Breast epithelium (tissue), 4 donors: ENCODE measurements around the gene KLF17. TPM values are rescaled to one million over a fixed set of nuclear protein-coding genes. Genes with fewer than 3 reads are reported as not detected.
"Not testable (repeated sequence)": the region's sequence is repeated elsewhere in the genome, so short reads cannot be mapped to it uniquely, and the experiment has no call there.

Experiments used
- DNase-seq, 2 donors: peaks; one replicate each; pipeline ENCODE4 v3.0.0-alpha.2; 2019; ENCODE audit warnings: low spot score in 2 of 2
- H3K27ac ChIP-seq, 2 donors: fragments of 200-600 bp; sonication (generic) in 1 of 2; one replicate each; pipeline ENCODE4 v1.5.1; 2016 to 2019; ENCODE audit warnings: mild to moderate bottlenecking in 1 of 2
- H3K27me3 ChIP-seq, 2 donors: fragments of 200-600 bp; sonication (generic) in 1 of 2; one replicate each; pipeline versions ENCODE4 v1.5.1 to v1.6.0; 2017 to 2019; ENCODE audit warnings: control low read depth in 1 of 2, mild to moderate bottlenecking in 1 of 2
- H3K36me3 ChIP-seq: fragments of 200-600 bp; one replicate; pipeline ENCODE4 v1.5.1; 2019
- H3K4me1 ChIP-seq, 2 donors: fragments of 200-600 bp; sonication (generic); one replicate each; pipeline ENCODE4 v1.5.1; 2016 to 2019; ENCODE audit warnings: control low read depth in 1 of 2
- H3K4me3 ChIP-seq, 3 donors: fragments of 200-600 bp; sonication (generic); 1 replicate in 2 of 3; 2 replicates in 1 of 3; pipeline ENCODE4 v1.5.1; 2016 to 2019; ENCODE audit warnings: mild to moderate bottlenecking in 3 of 3, moderate library complexity in 2 of 3
- H3K9me3 ChIP-seq, 2 donors: fragments of 200-600 bp; sonication (generic) in 1 of 2; one replicate each; pipeline ENCODE4 v1.5.1; 2016 to 2019; ENCODE audit warnings: control low read depth in 1 of 2
- CTCF ChIP-seq, 3 donors: fragments of 450-650 bp; IDR thresholded peaks; one replicate each; pipeline ENCODE4 v1.5.1; 2016 to 2017; ENCODE audit warnings: antibody characterized with exemption in 3 of 3, mild to moderate bottlenecking in 3 of 3, moderate library complexity in 3 of 3
- POLR2A ChIP-seq: fragments of 450-650 bp; IDR thresholded peaks from one replicate; pipeline ENCODE4 v1.6.1; 2016; ENCODE audit warnings: antibody characterized with exemption, mild to moderate bottlenecking, moderate library complexity
- POLR2AphosphoS5 ChIP-seq, 3 donors: sonication (generic); formaldehyde crosslinking; IDR thresholded peaks; one replicate each; pipeline ENCODE4 v1.6.1; 2017; ENCODE audit warnings: antibody characterized with exemption in 3 of 3
- intact Hi-C: fragments of 100-400 bp; cut with DNase I; formaldehyde crosslinking; loops from one replicate; pipeline ENCODE4 v1.15.1; 2023; ENCODE audit warnings: low total_unique reads
- total RNA-seq, 3 donors: library from RNA; depleted of rRNA; stranded (reverse); fragments of >200 nt; gene quantifications; one replicate each; pipeline ENCODE4 v1.1.0, GENCODE V29; 2016

The KLF17 gene
- total RNA-seq, 3 donors from 2014 or later = not detected

GRCh38 chr1:44114098-44114497 lies 4.5 kb upstream of the KLF17 start:
- Histone ChIP-seq H3K4me3 (no peak overlapping the region), H3K36me3 (no peaks in the 10 kb centered on the region), H3K27ac (no peak overlapping the region), H3K4me1 (no peaks in the 10 kb centered on the region), H3K27me3 (no peaks in the 10 kb centered on the region), H3K9me3 (no peaks in the 10 kb centered on the region)
- no peak for TF ChIP-seq POLR2A
- no peak for TF ChIP-seq POLR2AphosphoS5 (IDR thresholded peaks at IDR 0.05)
- no peak for TF ChIP-seq CTCF (IDR thresholded peaks at IDR 0.05)
- intact Hi-C loops = no loop called here
- no peak for DNase-seq

- H3K36me3 ChIP-seq, H3K27me3 ChIP-seq, intact Hi-C loops, H3K4me3 ChIP-seq, H3K27ac ChIP-seq, H3K9me3 ChIP-seq, H3K4me1 ChIP-seq, DNase-seq: not testable (repeated sequence)
These were observed 1.3 kb upstream of the KLF17 start for GRCh38 chr1:44117272-44117671.

- Histone ChIP-seq H3K27ac (no peak overlapping the region), H3K27me3 (no peaks in the 10 kb centered on the region), H3K4me3 (no peak overlapping the region), H3K9me3 (no peaks in the 10 kb centered on the region), H3K4me1 (no peaks in the 10 kb centered on the region), H3K36me3 (no peaks in the 10 kb centered on the region)
- DNase-seq = no peak
- TF ChIP-seq POLR2A (no peak), CTCF (IDR thresholded peaks at IDR 0.05) (no peak), POLR2AphosphoS5 (IDR thresholded peaks at IDR 0.05) (no peak)
- intact Hi-C loops = no loop called here
These were observed 904 bp downstream of the KLF17 start for GRCh38 chr1:44119525-44119924.

- H3K9me3 ChIP-seq = no peaks in the 10 kb centered on the region
- no peak overlapping the region for H3K27ac ChIP-seq
- H3K4me3 ChIP-seq = no peak overlapping the region
- H3K27me3 ChIP-seq = no peaks in the 10 kb centered on the region
- H3K4me1 ChIP-seq = no peaks in the 10 kb centered on the region
- intact Hi-C loops = no loop called here
- H3K36me3 ChIP-seq = no peaks in the 10 kb centered on the region
- no peak for DNase-seq
- no peak for TF ChIP-seq POLR2AphosphoS5 (IDR thresholded peaks at IDR 0.05)
- TF ChIP-seq POLR2A = no peak
- no peak for TF ChIP-seq CTCF (IDR thresholded peaks at IDR 0.05)
These were observed 1.9 kb downstream of the KLF17 start for GRCh38 chr1:44120398-44120949.

GRCh38 chr1:44129616-44130500 lies 11.2 kb downstream of the KLF17 start:
- DNase-seq = no peak
- Histone ChIP-seq H3K4me3 (no peak overlapping the region), H3K36me3 (no peaks in the 10 kb centered on the region), H3K27ac (no peak overlapping the region), H3K27me3 (no peaks in the 10 kb centered on the region), H3K9me3 (no peaks in the 10 kb centered on the region), H3K4me1 (no peaks in the 10 kb centered on the region)
- TF ChIP-seq CTCF (IDR thresholded peaks at IDR 0.05) (no peak), POLR2A (no peak), POLR2AphosphoS5 (IDR thresholded peaks at IDR 0.05) (no peak)
- intact Hi-C loops = no loop called here
